NCI-H2227 (cell line): Measurements from ENCODE around the gene C22orf39.

Experiments used
- DNase-seq: peaks from one replicate; lab custom pipeline; 2025; ENCODE audit not compliant: unreplicated experiment; lab: John Stamatoyannopoulos, UW

The C22orf39 gene

DNA sequence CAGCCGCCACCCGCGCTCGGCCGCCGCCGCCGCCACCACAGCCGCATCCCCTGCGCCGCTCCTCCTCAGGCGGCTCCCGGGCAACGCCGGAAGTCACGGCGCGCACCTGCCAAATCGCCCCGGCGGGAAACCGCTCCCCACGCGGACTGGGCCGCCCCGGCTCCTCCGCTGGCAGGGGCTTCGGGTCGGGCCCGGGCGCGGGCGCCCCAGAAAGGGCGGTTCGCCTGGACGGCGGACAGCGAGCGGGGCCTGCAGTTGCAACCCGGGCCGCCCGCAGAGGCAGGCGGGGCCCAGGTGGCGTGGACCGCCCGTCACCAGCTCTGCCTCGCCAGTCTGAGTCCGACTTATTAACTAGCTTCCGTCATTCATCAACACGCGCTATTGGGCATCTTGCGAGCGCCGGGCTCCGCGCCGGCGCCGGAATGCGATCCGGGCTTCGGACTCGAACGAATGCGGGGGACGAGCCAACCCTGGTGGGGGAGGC lies 15.8 kb downstream of the C22orf39 start, which contains the start of gene HIRA:
HIRA (minus strand) TSS at position 85 of the 484 bp plus-strand sequence. CDS start 257 bp downstream, outside the sequence.
- DNase-seq, result peak; percentile 91

DNA sequence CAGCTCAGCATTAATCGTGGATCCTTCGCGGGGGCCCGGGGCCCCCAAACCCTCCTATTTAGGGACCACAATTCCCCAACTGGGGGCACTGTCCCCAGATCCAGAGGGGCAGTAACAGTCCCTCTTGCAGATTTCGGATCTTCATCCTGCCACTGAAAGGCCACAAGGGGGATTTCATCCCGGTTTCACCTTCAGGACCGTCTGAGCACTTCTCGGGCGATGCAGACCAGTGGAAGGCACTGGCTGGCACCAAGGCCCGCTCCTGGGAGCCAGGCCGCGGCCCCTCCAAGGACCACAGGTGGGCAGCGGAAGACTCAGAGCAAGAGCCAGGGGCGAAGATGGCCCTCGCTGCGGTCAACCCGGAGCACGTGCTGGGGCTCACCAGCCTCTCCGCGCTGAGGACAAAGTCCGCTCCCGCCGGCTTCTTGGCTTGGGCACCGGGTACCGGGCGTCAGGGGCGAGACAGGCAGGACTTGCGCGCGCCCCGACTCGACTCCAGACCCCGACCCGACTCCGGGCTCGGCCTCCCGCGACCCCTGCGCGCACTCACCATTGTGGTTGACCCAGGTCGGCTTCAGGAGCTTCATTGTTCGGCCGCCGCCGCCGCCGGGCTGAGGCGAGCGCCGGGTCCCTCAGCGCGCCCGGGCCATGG lies 16.5 kb downstream of the C22orf39 start:
- peak; percentile 47 for DNase-seq

DNA sequence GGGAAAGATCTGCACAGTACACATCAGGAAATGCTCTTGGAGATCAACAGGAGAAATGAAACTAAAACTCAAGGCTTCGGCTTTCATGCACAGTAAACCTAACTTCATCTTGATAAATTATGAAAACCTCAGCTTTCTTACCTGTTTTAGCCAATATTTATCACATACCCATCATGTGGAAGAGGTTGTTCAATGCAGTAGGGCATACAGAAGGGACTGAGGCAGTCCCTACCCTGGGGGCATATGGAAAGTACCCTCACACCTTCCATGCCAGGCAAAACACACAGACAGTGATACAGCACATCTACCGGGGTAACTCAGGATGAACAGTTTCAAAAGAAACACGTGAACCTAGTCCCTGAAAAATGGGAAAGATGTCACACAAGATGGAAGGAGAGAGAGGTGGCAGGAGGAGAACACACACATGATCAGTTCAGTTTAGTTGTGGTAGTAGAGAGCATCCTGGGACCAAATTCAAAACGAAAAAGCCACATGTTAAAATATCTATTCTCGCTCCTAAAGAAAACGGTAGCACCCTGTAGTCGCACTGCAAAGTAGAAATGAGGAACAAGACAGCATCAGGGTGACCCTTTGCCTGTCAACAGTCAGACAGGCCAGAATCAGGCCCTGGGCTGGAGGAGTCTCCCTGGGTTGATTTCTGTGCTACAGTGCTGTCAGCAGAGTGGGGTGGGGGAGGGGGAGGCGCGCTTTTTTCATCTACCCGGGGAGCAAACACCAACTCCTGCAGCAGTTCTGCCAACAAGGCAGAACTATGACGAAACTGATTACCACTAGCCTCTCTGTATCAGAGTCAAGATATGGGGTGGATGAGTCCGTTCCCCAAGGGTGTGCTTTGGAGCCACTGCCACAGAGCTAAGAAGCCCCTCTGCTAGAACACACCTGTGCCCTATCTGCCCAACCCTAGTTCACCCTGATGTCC lies 17.3 kb downstream of the C22orf39 start:
- DNase-seq, result peak; percentile 35

DNA sequence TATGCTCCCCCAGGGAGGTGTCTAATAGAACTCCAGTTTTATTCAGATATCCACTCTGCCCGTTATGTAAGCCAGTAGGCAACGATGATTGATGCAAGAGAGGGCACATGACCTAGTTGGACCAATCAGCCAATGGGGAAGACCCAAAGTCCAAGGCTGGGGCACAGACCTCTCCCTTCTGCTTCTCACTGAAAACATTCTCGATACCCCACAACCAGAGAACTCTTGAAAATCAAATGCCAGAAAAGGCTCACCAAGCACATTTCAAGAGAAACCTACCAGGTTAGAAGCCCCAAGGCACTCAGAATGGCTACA lies 23.4 kb downstream of the C22orf39 start:
- DNase-seq, result no peak

DNA sequence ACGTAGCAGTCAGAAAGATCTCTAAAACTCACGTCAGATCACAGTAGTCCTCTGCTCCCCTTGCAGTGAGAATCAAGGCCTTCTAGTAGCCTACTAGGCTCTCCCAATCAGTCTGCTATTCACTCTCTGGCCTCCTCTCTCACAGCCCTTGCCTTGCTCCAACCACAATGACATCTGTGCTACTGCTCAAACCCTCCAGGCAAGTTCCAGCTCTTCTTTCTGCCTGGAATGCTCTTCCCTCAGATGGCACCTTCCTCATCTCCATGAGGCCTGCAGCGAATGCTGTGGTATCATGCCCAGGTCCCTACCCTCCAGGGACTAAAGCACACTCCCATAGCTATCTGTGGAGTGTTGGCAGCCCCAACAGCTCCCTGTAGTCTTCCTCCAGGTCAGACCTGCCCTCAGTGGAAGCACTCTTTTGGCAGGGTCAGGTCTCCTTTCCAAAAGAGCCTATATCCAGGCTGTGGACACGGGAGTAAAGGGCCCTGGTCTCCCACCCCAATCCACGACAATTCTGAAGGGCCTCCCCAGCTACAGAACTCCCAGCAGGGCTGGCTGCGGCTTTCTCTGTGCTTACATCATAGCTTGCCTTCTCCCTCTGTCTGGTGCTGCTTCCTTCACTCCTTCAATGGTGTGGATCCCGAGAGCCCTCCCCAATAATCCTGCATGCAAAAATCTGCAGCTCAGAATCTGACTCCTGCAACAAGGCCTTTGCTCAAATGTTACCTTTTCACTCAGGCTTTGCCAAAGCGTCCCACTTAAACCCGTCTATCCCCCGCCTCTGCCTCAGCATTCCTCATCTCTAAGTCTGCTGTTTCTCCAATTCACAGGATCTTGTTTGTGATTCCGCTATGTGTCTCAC lies 24.8 kb downstream of the C22orf39 start:
- no peak for DNase-seq

DNA sequence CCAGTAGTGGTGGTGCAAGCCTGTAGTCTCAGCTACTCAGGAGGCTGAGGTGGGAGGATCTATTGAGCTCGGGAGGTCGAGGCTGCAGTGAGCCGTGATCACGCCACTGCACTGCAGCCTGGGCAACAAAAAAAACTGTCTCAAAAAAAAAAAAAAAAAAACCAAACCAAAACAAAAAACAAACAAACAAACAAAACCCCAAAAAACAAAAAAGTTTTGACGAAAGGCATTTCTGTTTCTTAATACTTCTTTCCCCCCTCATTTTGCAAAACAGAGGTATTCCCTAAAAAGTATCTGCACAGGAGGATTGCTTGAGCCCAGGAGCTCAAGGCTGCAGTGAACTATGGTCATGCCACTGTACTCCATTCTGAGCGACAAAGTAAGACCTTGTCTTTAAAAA lies 27.2 kb downstream of the C22orf39 start:
- DNase-seq, result no peak

DNA sequence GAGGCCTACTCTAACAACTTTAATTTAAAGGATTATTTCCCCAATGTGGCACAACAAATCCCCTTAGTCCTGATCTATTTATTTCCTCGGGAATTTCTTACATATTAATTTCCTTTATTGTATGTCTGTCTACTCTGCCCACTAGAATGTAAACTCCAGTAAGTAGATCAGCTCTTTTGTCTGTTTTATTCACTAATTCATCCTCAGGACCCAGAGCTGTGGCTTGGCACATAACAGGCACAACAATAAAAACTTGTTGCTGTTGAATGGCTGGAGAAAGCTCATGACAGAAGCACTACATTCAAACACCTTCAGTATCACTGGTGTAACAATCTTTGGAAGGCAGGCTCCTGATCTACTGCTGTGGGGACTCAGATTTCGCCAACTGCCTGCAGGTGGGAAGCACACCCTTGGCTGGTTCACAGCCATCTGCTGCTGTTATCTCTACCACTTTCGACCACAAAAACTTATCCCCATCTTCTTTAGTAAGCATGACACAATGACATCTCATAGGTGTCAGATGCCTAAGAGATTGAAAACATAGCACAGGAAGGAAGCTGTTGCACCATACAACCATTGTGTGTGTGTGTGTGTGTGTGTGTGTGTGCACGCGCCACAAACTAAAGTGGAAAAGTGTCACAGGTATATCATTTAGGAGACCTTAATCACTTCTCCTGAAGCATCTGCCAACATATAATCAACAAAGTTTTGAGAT lies 27.9 kb downstream of the C22orf39 start:
- DNase-seq, result no peak

DNA sequence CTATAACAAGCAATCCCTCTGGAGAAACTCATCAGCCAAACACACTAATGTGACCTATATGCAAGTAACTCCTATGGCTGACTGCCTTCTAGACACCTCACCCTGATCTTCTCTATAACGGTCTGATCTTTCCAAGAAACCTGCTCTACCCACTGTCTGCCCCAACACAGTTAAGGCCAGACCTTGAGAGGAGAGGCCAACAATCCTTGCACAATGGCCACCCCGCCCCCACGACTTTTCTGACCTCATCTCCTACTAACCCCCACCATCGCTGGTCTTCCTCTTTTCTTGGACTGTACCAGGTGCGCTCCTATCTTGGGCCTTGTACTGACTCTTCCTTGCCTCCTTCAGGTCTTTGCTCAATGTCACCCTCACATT lies 28.4 kb downstream of the C22orf39 start:
- no peak for DNase-seq

DNA sequence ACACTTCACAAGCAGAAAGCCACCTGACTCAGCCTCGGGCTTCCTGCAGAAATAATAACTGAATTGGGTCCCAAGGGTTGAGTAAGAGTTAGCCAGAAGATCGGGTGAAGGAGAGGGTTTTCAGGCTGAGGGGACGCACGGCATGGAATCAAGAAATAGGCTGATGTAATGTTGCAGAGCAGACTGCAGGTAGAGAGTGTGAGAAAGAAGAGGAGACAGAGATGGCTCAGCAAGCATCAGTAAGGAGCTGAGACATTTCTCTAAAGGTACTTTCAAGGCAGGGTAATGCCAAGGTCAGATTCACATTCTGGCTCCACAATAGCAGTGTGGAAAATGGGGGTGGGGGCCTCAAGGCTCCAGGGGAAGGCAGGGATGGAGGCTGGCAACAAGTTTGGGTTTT lies 34.6 kb downstream of the C22orf39 start:
- DNase-seq, result no peak

DNA sequence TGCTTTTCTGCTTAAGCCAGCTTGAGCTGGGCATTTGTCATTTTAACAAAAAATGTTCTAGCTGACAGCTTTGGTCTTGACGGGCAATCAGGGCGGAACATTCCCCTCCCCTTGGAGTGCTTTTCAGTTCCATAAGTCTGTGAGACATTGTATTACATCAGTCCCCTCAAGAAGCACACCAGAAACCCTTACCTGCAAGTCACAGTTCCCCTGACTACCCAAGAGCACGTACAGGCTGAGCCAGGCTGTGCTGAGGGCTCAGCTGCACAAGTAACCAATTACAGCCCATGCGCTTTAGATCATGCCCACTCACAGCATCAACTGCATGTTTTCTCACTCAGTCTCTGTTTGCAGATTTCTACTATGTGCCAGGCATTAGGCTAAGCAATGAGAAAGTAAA lies 35.0 kb downstream of the C22orf39 start:
- DNase-seq, result peak; percentile 20

DNA sequence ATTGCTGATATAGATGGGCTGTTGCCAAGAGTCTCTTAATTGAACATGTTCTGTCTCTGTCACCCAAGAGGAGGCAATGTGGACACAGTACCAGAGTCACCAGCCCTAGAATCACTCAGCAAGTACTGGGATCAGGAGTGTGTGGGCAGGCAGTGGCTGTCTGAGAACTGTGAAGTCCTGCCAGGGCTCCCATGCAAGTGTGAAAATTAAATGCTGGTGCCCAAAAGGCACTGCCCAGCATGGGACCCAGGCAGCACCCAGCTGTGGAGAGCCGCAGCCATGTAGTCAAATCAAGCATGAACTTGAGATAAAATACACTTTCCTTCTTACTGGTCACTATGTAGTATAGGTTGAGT lies 35.8 kb downstream of the C22orf39 start:
- DNase-seq, result no peak

DNA sequence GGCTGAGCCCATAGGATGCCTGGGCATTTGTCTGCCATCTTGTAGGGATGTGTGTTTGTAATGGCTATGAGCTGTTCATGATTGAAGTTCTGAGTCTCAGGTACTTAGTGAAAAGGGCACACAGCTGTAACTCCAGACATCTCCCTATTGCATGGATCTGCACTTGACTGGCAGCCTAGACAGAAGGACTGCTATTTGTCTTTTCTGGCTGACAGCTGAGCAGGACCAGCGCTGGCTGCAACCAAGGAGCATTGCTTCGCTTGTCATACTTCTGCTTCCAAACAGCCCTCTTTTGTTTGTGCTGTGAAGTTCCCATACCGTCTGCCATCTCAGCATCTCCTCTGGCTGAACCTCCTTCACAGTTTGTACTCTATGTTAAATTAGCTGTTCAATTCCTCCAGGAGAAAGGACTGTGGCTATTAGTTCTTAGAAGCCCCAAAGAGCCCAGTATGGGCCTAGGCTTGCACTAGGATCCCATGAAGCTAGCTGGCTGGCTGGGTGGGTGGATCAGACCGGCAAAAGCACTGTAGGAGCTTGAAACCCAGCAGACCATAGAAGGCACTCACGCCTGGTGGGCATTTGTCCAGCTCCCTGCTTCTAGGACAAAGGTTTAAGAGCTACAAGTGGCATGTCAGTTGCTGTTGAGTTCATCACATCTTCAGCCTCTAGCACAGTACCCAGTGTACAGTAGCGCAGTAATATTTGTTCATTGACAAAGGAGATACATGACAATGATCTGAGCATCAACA lies 36.4 kb downstream of the C22orf39 start:
- no peak for DNase-seq

DNA sequence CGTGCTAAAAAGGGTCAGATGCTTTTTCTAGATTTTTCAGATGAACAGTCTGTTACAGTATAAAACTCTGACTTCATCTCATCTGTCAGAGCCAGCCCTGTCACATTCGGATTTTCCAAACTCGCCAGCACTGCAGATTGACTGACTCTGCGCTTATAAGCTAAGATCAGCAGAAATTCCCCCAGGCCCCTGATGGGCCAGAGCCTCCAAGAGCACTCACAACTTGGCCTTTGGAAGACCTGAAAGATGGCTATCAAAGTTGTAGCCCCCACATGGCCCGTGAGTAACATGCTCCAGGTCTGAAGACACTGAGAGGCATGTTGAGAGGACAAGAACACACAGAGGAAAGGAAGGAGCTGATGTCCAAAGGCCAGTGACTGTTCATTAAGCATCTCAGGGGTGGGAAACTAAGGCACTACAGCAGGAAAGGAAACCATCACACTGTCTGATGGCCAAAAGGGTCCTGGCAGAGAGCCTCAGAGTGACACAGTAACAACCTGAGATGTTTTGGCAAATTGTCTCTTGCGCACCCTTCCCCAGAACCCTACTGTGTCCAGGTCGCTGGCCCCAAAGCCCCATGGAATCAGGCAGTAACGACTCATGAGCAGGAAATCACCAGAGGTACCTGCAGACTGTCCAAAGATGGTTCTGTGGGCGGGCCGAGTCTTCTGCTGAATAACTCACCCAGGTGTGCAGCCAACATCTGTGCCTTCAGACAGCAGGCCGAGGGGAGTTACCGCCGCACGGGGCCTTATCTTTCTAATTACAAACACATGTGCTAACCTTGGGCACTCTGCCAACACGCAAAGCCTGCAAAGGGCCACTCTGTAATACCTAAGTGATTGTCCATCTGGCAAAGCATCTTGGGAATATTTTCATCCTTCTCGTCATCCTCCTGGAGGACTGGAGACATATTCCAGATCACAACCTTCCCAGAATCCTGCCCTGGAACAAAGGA lies 39.6 kb downstream of the C22orf39 start:
- DNase-seq, result peak; percentile 72

DNA sequence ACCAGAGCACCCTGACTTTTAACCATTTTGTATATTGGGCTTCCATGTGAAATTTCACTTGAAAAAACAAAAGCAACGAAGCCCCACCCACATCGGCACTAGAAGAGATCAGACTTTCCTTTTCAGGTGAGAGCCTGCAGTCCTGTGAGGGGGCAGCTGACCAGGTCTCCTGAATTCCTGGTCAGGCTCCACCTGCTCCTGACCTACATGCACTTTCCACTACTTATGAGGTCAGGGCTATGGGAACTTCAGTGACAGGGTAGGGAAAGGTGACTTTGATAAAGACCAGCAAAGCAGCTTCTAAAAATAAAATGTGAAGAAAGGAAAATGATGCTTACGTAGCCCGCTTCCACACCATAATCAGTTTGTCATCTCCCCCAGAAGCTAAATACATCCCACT lies 40.7 kb downstream of the C22orf39 start:
- no peak for DNase-seq

DNA sequence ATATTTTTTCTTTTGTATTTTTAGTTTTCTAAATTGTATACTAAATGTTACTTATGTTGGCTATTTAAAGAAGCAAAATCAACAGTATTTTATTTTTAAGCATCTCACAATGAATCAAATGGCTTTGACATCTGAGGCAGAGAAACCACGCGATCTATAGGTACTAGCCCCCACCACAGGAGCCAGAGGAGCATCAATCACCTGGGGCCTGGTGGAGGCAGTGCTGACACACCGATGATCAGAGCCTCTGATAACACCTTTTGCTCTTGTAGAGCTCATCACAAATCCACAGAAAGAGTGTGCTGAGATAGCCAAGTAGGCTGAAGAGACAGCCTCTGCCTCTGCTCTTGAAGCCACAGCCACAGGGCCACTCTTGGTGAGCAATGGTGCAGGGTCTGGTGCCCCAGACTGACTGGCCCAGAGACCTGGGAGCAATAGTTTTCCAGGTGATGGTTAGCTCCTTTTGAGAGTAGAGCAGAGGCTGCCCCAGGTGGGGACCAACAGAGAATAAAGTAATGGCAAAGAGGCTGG lies 41.2 kb downstream of the C22orf39 start:
- no peak for DNase-seq

DNA sequence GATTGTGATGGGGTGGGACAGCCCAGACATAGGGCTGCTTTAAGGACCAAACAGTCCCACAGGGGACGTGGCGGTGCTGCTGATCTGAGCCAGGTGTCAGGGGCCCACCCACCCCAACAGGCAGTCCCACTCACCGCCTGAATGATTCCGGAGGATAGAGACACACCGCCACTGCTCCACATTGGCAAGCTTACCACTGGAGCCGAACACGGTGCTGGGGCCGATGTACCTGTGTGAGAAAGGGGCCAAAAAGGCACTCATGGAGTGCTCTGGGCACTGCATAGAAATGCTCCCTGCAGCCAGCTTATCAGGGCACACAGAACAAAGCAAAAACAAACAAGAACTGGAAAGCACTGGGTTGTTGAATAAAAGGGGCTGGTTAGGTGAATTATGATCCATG lies 41.9 kb downstream of the C22orf39 start:
- no peak for DNase-seq

DNA sequence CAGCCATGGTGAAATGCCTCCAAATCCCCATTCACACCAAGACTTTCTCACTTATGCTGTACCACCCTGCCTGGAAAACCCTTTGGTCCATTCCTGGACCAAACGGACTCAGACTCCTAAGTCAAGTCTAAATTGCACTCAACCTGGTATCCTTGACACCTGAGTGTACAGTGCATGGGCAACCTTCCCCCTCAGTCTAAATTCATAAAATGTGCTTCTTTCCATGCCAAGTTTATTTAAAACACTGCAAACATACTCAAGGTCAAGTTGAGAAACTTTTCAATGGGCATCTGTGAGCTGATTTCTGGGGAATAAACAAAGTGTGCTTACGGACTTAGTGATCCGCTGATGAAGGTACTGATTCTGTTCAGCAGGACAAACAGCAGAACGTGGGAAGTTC lies 42.4 kb downstream of the C22orf39 start:
- no peak for DNase-seq

DNA sequence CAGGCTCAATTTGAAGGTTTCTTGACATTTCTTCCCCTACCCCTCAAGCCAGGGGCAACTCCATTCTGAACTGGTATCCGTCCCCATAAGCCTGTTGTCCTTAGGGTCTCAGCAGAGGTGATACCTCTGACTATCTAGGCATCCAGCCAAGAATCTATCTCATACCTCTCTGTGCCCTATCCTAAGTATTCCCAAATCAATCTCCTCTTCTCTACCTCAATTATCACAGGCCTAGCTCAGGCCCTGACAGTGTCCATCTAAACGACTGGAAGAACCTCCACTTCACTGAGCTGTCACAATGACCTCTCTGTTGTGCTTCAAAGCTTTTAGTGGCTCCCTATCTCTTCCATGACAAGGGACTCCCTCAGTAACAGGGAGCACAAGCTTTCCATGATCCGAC lies 42.8 kb downstream of the C22orf39 start:
- no peak for DNase-seq
